Measurements from ENCODE around the gene STOML3. TPM values are rescaled to one million over a fixed set of nuclear protein-coding genes. Genes with fewer than 3 reads are reported as not detected.

Gene STOML3
- total RNA-seq, 1 donor from 2014 or later = 0.18 TPM

DNA sequence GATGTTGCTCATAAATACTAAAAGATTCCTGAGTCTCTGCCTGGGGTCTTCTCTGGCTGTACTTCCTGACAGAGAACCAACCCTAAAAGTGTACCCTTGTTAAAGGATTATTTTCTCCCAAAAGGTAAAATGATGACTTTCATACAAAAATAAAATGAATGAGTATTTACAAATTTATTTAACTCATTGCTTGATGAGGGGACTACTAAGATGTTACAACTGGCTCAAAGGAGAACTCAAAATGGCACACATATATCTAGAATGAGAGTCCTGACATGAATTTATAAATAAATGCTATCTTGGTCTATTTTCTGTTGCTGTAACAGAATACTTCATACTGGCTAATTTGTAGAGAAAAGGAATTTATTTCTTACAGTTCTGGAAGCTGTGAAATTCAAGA lies 30.5 kb downstream of the STOML3 start:
- no peaks in the 10 kb centered on the region for H3K9me3 Mint-ChIP-seq (ENCODE audit: unreplicated experiment)
- peaks cover 2% of the 10 kb centered on the region for H3K27me3 Mint-ChIP-seq (ENCODE audit: unreplicated experiment)
- H3K4me1 Mint-ChIP-seq (ENCODE audit: unreplicated experiment) = no peaks in the 10 kb centered on the region
- H3K27ac Mint-ChIP-seq (ENCODE audit: unreplicated experiment) = no peak overlapping the region
- no peaks in the 10 kb centered on the region for H3K36me3 Mint-ChIP-seq (ENCODE audit: low read depth, unreplicated experiment)
- DNase-seq (ENCODE audit: low spot score) = no peak
- TF ChIP-seq, protein P1, sequence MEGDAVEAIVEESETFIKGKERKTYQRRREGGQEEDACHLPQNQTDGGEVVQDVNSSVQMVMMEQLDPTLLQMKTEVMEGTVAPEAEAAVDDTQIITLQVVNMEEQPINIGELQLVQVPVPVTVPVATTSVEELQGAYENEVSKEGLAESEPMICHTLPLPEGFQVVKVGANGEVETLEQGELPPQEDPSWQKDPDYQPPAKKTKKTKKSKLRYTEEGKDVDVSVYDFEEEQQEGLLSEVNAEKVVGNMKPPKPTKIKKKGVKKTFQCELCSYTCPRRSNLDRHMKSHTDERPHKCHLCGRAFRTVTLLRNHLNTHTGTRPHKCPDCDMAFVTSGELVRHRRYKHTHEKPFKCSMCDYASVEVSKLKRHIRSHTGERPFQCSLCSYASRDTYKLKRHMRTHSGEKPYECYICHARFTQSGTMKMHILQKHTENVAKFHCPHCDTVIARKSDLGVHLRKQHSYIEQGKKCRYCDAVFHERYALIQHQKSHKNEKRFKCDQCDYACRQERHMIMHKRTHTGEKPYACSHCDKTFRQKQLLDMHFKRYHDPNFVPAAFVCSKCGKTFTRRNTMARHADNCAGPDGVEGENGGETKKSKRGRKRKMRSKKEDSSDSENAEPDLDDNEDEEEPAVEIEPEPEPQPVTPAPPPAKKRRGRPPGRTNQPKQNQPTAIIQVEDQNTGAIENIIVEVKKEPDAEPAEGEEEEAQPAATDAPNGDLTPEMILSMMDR (IDR thresholded peaks at IDR 0.05; ENCODE audit: unreplicated experiment) = no peak
- no peak overlapping the region for H3K4me3 Mint-ChIP-seq (ENCODE audit: unreplicated experiment)

DNA sequence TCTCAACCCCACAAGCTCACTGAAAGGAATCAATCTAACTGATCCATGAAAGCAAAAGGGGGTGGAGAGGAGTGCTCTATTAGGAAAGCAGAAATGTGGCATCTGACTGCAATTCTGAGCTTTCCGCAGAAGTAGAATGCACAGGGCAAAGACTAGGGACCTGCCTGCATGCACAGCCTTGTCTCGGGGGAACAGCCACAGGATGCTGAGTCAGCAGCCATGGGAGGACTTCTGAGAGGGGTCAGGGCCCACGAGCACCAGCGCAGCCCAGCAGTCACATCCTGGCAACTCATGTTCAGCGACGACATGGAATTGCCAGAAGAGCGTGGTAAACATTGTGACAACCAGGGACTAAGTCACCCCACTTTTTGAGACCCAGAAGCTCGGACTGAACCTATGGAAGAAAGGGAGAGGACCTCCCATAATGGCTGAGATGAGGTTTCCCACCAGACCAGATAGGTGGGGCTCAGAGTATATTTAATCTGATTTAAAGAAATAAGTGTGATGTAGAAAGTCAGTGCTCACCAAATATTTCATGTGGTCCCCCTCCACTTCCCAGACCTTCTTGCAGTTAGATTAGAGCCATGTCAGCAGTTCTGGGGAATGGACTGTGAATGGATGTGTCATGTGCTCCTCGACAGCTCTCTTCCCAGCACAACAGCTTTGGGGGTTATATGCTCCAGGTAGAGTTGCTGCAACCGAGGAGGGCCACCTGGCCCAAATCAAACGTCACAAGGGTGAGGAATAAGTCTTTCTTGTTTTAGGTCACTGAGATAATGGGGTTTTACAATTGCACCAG lies 32.6 kb downstream of the STOML3 start:
- DNase-seq (ENCODE audit: low spot score) = no peak
- Mint-ChIP-seq H3K27ac (ENCODE audit: unreplicated experiment) (no peak overlapping the region), H3K36me3 (ENCODE audit: low read depth, unreplicated experiment) (no peaks in the 10 kb centered on the region), H3K4me3 (ENCODE audit: unreplicated experiment) (no peak overlapping the region), H3K9me3 (ENCODE audit: unreplicated experiment) (no peaks in the 10 kb centered on the region), H3K27me3 (ENCODE audit: unreplicated experiment) (peaks cover 2% of the 10 kb centered on the region), H3K4me1 (ENCODE audit: unreplicated experiment) (no peaks in the 10 kb centered on the region)
- TF ChIP-seq, protein P1 (IDR thresholded peaks at IDR 0.05; ENCODE audit: unreplicated experiment) = no peak

DNA sequence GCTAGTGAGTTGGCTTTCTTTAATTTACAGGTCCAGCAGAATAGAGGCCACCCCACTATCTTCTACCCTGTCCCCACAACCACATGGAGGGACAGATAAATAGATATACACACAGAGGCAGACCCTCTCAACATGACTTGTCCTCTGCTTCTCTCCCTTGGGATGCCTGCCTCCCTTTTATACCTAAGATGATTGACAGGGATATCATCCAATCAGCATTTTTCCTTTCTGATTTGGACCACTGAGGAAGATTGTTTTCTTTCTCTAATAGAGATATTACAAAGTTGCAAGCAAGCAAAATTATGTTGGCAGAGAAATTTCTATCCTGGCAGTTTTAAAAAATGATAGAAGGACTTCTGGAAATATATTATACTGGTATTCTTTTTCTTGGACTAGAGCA lies 35.8 kb downstream of the STOML3 start:
- DNase-seq (ENCODE audit: low spot score) = no peak
- Mint-ChIP-seq H3K27ac (ENCODE audit: unreplicated experiment) (no peak overlapping the region), H3K9me3 (ENCODE audit: unreplicated experiment) (no peaks in the 10 kb centered on the region), H3K4me3 (ENCODE audit: unreplicated experiment) (no peak overlapping the region), H3K27me3 (ENCODE audit: unreplicated experiment) (no peaks in the 10 kb centered on the region), H3K36me3 (ENCODE audit: low read depth, unreplicated experiment) (no peaks in the 10 kb centered on the region), H3K4me1 (ENCODE audit: unreplicated experiment) (peaks cover 2% of the 10 kb centered on the region)
- TF ChIP-seq, protein P1 (IDR thresholded peaks at IDR 0.05; ENCODE audit: unreplicated experiment) = no peak

GRCh38 chr13:38954291-38954690 lies 36.3 kb downstream of the STOML3 start:
- no peak overlapping the region for H3K27ac Mint-ChIP-seq (ENCODE audit: unreplicated experiment)
- H3K4me3 Mint-ChIP-seq (ENCODE audit: unreplicated experiment) = no peak overlapping the region
- H3K27me3 Mint-ChIP-seq (ENCODE audit: unreplicated experiment) = no peaks in the 10 kb centered on the region
- DNase-seq (ENCODE audit: low spot score) = no peak
- TF ChIP-seq, protein P1 (IDR thresholded peaks at IDR 0.05; ENCODE audit: unreplicated experiment) = no peak
- no peaks in the 10 kb centered on the region for H3K9me3 Mint-ChIP-seq (ENCODE audit: unreplicated experiment)
- H3K4me1 Mint-ChIP-seq (ENCODE audit: unreplicated experiment) = peaks cover 2% of the 10 kb centered on the region
- H3K36me3 Mint-ChIP-seq (ENCODE audit: low read depth, unreplicated experiment) = no peaks in the 10 kb centered on the region

DNA sequence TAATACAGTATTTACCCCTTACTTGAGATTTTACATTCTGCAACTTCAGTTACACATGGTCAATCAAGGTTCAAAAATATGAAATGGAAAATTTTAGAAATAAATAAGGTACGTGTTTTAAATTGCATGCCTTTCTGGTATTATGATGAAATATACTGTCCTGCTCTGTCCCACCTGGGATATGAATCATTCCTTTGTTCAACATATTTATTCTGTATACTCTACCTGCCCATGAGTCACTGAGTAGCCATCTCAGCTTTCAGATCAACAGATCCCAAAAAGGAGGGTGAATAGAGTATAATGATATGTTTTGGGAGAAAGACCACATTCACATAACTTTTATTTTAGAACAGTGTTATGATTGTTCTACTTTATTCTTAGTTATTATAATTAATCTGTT lies 37.8 kb downstream of the STOML3 start:
- Mint-ChIP-seq H3K27me3 (ENCODE audit: unreplicated experiment) (no peaks in the 10 kb centered on the region), H3K4me1 (ENCODE audit: unreplicated experiment) (peaks cover 2% of the 10 kb centered on the region), H3K9me3 (ENCODE audit: unreplicated experiment) (no peaks in the 10 kb centered on the region), H3K4me3 (ENCODE audit: unreplicated experiment) (no peak overlapping the region), H3K27ac (ENCODE audit: unreplicated experiment) (no peak overlapping the region), H3K36me3 (ENCODE audit: low read depth, unreplicated experiment) (no peaks in the 10 kb centered on the region)
- no peak for DNase-seq (ENCODE audit: low spot score)
- TF ChIP-seq, protein P1 (IDR thresholded peaks at IDR 0.05; ENCODE audit: unreplicated experiment) = no peak
